Aorta (tissue), 4 donors: ENCODE data around the gene EIPR1. TPM values are rescaled to one million over a fixed set of nuclear protein-coding genes. Genes with fewer than 3 reads are reported as not detected.

Experiments used
- polyA plus RNA-seq, 2 donors: library from polyadenylated mRNA; stranded (reverse); fragments of 200-250 nt; gene quantifications; one replicate each; pipeline ENCODE4 v1.2.3, GENCODE V29; 2013
- total RNA-seq, 2 donors: library from RNA; stranded (reverse); fragmentation: NEBNext Ultra II Directional; extraction: Animal tissue kit (Norgen Biotek cat#: 25700); gene quantifications; one replicate each; pipeline ENCODE4 v1.2.1, GENCODE V29; 2021
- donor health status: healthy with polysubstance abuse.
- donor health status: Bipolar disorder and iron deficiency.
- donor health status: DM: no; HTN: no; CAD: no.
- donor health status: DM: yes; HTN: yes; CAD: no.

EIPR1 gene
- total and polyA plus RNA-seq, 4 donors = 9.7 to 13.7 (median 10.0) TPM

Other genes with a start within 250 kb of the EIPR1 start
- 100 to 1,000 TPM in 1 of 2 donors, 10 to 100 TPM in 1; 83.8 to 125 TPM for gene TRAPPC12, start 1.9 kb upstream of the EIPR1 start, total RNA-seq
- gene TRAPPC12, start 1.9 kb upstream of the EIPR1 start, polyA plus RNA-seq = 100 to 1,000 TPM in 1 of 2 donors, 10 to 100 TPM in 1; 47.6 to 163 TPM
- gene ADI1, start 141.7 kb upstream of the EIPR1 start, total RNA-seq = 10 to 100 TPM; 63.7 to 70.7 TPM
- gene ADI1, start 141.7 kb upstream of the EIPR1 start, polyA plus RNA-seq = 100 to 1,000 TPM; 158 to 206 TPM
- gene RNASEH1, start 180.5 kb upstream of the EIPR1 start, total RNA-seq = 10 to 100 TPM; 19.9 to 20.1 TPM
- gene RNASEH1, start 180.5 kb upstream of the EIPR1 start, polyA plus RNA-seq = 10 to 100 TPM; 11.0 to 19.5 TPM
- 100 to 1,000 TPM; 840 to 917 TPM for gene RPS7, start 197.4 kb upstream of the EIPR1 start, total RNA-seq
- 1,000 to 10,000 TPM; 1,928 to 3,519 TPM for gene RPS7, start 197.4 kb upstream of the EIPR1 start, polyA plus RNA-seq
- 1 to 10 TPM; 1.4 to 1.7 TPM for gene COLEC11, start 217.3 kb upstream of the EIPR1 start, total RNA-seq
- 10 to 100 TPM; 31.3 to 33.2 TPM for gene COLEC11, start 217.3 kb upstream of the EIPR1 start, polyA plus RNA-seq